Large intestine (tissue), 12 donors: ENCODE measurements around the gene CCDC30. TPM values are rescaled to one million over a fixed set of nuclear protein-coding genes. Genes with fewer than 3 reads are reported as not detected.
A peak's percentile ranks its signal among the peaks of the same experiment; 100 is the strongest.

ENCODE experiments used
- DNase-seq, 2 donors: peaks; one replicate each; pipeline versions ENCODE4 v3.0.0 to v3.0.0-alpha.2; 2013
- H3K27ac ChIP-seq: one replicate; pipeline ENCODE4 v1.5.1; 2013; ENCODE audit warnings: low read length
- H3K27me3 ChIP-seq: 2 replicates; pipeline ENCODE4 v1.6.1; 2013; ENCODE audit warnings: low read length; ENCODE audit not compliant: control insufficient read depth, insufficient read depth
- H3K36me3 ChIP-seq: 2 replicates; pipeline ENCODE4 v1.6.1; 2013; ENCODE audit warnings: low read length; ENCODE audit not compliant: control insufficient read depth, insufficient read depth
- H3K4me1 ChIP-seq: one replicate; pipeline ENCODE4 v1.6.1; 2013; ENCODE audit warnings: low read length; ENCODE audit not compliant: control insufficient read depth, insufficient read depth
- H3K4me3 ChIP-seq: one replicate; pipeline ENCODE4 v1.5.1; 2013; ENCODE audit warnings: low read length
- H3K9me3 ChIP-seq: one replicate; pipeline ENCODE4 v1.6.1; 2013; ENCODE audit warnings: mild to moderate bottlenecking, low read depth, low read length, moderate library complexity; ENCODE audit not compliant: control insufficient read depth
- WGBS: methylation state at CpG from one replicate; pipeline ENCODE4 v1.1.5; 2013; ENCODE audit warnings: low lambda C conversion rate; ENCODE audit not compliant: insufficient coverage; 5-methylcytosine and 5-hydroxymethylcytosine counted together
- long read RNA-seq, 11 donors: transcript quantifications; one replicate each; lab custom pipeline, GENCODE V29; 2026
- polyA plus RNA-seq: library from polyadenylated mRNA; unstranded; fragments of 120-200 nt; gene quantifications from one replicate; pipeline ENCODE4 v1.2.1, GENCODE V29; 2013

Gene CCDC30
- 5.0 TPM for polyA plus RNA-seq
- long read RNA-seq, donor 1 = 0 reads
- long read RNA-seq, donor 2 = 0 reads
- long read RNA-seq, donor 3 = 0 reads
- long read RNA-seq, donor 4 = 0 reads
- long read RNA-seq, donor 5 = 0 reads
- long read RNA-seq, donor 6 = 0 reads
- long read RNA-seq, donor 7 = 0 reads
- long read RNA-seq, donor 8 = 0 reads
- long read RNA-seq, donor 9, partial matches to known transcripts = 0 of 1 reads
- long read RNA-seq, donor 9, other reads (novel, unspliced or antisense) = 0 of 1 reads
- long read RNA-seq, donor 10 = 0 reads
- long read RNA-seq, donor 11 = 0 reads

DNA sequence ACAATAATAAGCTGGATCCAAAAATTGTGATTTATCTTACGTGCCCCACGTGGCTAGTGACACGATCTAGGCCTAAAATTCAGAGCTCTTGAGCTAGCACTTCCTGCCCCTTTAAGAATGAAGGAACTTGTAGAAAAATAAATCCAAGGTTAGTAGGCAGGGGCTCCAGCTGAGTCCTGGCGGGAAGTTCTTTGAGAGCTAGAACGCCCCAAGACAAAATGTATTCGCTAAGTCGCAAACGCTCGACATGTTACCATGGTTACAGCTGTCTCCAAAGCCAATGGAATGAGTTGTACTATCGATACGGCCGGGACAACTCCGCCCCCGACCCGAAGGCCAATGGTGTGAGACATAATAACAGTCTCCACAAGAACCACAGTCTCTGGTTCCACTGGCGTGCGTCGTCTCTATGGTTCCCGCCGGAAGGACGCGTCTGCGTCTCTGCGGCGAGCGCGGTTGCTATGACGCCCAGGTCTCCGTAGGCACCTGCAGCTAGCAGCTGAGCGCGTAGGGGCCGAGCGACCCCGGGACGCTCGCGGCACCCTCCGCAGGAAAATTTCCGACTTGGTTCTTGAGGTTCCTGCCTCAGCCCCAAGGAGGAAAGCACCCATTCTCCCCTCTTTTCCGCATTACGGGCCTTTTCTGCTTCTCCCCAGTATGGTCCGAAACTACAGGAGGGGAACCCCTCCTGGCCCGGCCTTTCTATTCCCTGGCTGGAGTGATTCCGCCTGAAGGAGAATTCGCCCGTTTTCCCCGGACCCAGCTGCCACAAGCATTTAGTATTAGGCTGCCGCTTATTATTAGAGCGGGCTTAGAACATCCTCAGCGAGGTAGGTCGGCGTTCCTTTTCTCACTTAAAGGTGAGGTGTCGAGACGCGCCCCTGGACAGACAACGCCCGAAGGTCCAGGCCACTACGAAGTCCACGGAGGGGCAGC is at the start of gene CCDC30:
TSS of gene CCDC30 (plus strand) at position 459 of the 936 bp plus-strand sequence. CDS start 17,266 bp downstream, outside the sequence.
- H3K36me3 ChIP-seq = peaks cover 21% of the 10 kb centered on the region
- peak within 1 kb of the TSS; percentile 84 for H3K4me3 ChIP-seq
- no peaks in the 10 kb centered on the region for H3K9me3 ChIP-seq
- peak; percentile 98 for DNase-seq
- H3K27ac ChIP-seq = peak within 1 kb of the TSS; percentile 76
- no peaks in the 10 kb centered on the region for H3K27me3 ChIP-seq
- WGBS = 10% methylated on average over 2 of the region's 59 CpGs
- peaks cover 18% of the 10 kb centered on the region for H3K4me1 ChIP-seq

DNA sequence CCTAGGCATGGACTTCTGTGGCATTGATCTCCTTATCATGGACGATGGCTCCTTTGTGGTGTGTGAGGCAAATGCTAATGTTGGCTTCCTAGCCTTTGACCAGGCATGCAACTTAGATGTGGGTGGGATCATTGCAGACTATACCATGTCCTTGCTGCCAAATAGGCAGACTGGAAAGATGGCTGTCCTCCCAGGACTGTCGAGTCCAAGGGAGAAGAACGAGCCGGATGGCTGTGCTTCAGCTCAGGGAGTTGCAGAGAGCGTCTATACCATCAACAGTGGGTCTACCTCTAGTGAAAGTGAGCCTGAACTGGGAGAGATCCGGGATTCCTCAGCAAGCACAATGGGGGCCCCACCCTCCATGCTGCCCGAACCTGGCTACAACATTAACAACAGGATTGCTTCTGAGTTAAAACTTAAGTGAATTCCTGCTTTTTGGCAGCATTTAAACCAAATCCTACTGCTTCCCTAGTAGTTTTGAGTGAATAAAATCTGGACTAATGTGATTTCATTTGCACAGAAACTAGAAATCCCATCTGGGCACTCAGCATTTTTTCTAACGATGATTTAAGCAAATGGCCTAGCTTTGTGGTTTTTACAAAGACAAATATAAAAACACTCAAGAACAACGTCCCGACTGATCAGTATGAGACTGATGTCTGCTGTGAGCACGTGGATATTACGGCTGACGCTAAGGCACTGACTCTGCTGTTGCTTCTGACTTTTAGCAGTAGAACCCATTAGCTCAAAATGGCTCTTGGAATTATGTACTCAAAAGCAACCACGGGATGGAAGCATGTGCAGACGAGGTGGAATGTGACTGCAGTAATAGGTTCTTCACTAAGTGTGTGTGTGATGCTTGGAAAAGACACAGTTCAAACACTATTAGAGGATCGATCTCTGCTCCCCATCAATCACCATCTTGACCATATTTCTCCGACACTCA is 48.3 kb upstream of the CCDC30 start:
- no peak for DNase-seq
- Histone ChIP-seq H3K27ac (no peak overlapping the region), H3K4me1 (no peaks in the 10 kb centered on the region), H3K36me3 (no peaks in the 10 kb centered on the region), H3K4me3 (no peak overlapping the region), H3K27me3 (no peaks in the 10 kb centered on the region), H3K9me3 (no peaks in the 10 kb centered on the region)
- WGBS = 100% methylated on average over 1 of the region's 17 CpGs

DNA sequence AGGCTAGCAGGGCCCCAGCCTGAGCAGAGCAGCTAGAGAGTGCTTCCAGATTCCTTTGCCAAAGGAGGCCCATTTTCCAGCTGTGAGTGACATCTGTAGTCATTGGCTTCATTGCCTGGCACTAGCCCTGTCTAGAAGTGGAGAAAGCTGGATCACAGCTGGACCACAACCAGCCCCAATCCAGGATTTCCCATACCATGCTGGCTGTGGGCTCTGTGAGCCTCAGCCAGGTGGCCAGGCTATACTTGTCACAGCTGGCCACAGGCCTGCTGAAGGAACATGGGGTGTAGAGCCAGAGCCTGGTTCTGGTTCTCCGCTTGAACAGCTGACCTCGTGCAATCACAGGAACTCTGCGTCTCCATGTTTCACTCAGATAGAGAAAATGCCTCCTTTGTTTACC is 45.9 kb upstream of the CCDC30 start:
- Histone ChIP-seq H3K27ac (no peak overlapping the region), H3K4me1 (peaks cover 8% of the 10 kb centered on the region), H3K9me3 (no peaks in the 10 kb centered on the region), H3K4me3 (no peak overlapping the region), H3K27me3 (no peaks in the 10 kb centered on the region), H3K36me3 (no peaks in the 10 kb centered on the region)
- no CpG with 5 or more reads among the region's 3 CpGs for WGBS
- DNase-seq = no peak

- Histone ChIP-seq H3K27me3 (no peaks in the 10 kb centered on the region), H3K36me3 (no peaks in the 10 kb centered on the region), H3K4me3 (no peak overlapping the region), H3K9me3 (no peaks in the 10 kb centered on the region), H3K27ac (no peak overlapping the region), H3K4me1 (peaks cover 8% of the 10 kb centered on the region)
- DNase-seq = no peak
- no CpG with 5 or more reads among the region's 1 CpG for WGBS
Observed at GRCh38 chr1:42418516-42418915, 44.6 kb upstream of the CCDC30 start.

DNA sequence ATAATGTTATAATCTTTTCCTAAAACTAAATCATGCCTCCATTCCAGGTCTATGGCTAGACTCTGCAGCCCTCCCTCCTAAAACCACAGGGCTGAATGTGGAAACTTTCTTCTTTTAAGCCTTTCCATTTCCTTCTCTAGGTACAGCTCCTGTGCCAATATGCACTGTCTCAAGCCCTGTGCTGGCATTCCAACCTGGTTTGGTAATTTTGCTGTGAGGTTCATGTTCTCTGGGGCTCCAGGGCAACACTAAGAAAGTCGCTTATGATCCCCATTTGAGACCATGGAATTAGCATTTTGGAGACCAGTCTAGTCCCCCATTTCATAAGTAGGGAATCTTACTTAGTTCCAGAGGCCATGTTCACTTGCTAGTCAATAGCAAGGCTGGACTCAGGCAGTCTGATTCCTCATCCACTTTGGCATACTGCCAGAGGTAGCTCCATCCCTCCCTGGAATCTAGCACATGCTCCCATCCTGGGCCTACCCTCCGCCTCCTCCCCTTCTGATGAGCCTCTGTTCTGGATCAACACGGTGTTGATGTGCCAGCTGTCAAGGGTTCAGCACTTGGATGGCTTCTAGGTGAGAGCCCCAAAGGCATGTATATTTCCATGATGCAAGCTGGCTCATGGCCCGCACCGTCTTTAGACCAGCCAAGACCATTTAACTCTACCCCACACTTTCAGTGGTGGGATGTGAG is 43.8 kb upstream of the CCDC30 start:
- DNase-seq = peak in 1 of 2 donors; percentile 18
- no peaks in the 10 kb centered on the region for H3K9me3 ChIP-seq
- H3K4me3 ChIP-seq = no peak overlapping the region
- H3K4me1 ChIP-seq = peaks cover 8% of the 10 kb centered on the region
- no peaks in the 10 kb centered on the region for H3K36me3 ChIP-seq
- H3K27me3 ChIP-seq = no peaks in the 10 kb centered on the region
- no CpG with 5 or more reads among the region's 5 CpGs for WGBS
- H3K27ac ChIP-seq = no peak overlapping the region

GRCh38 chr1:42420121-42420520 is 43.0 kb upstream of the CCDC30 start:
- no peak overlapping the region for H3K27ac ChIP-seq

DNA sequence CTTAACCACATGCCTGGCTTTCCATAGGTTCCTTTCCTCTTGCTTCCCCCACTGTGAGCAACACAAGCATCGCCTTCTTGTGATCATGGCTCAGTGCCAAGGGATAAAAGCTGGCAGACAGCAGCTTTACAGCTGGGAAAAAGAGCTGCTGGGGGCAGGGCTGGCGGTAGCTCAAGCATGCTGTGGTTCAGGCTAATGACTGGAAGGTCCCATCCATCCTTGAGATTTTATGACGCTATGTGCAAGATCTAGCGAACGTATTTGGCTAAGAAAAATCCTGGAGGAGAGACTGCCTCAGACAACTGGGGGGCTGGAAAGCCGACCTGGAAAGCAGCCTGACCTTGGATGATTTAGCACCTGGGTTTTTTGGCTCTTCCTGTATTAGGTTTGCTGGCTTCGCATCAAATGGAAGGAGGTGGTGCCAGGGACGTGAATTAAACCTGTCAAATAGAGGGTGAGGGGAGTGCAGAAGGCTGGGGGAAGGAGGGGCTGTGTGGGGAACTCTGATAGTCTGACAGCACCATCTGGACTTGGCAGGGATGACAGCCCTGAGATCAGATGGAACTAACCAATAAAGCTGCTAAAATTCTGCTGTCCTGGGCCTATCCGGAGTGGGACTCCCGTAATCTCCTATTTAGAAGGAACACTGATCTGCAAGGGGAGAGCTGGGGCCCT is 42.0 kb upstream of the CCDC30 start:
- peak; percentile 81 to 85 for DNase-seq
- WGBS = no CpG with 5 or more reads among the region's 10 CpGs
- H3K36me3 ChIP-seq = no peaks in the 10 kb centered on the region
- H3K9me3 ChIP-seq = no peaks in the 10 kb centered on the region
- H3K4me3 ChIP-seq = no peak overlapping the region
- H3K27me3 ChIP-seq = no peaks in the 10 kb centered on the region
- H3K4me1 ChIP-seq = peaks cover 8% of the 10 kb centered on the region
- peak overlapping the region; percentile 9 for H3K27ac ChIP-seq

More at GRCh38 chr1:42420121-42420520, 43.0 kb upstream of the CCDC30 start:
- no peaks in the 10 kb centered on the region for H3K36me3 ChIP-seq
- WGBS = 95% methylated on average over 3 of the region's 7 CpGs
- DNase-seq = no peak
- no peak overlapping the region for H3K4me3 ChIP-seq
- H3K27me3 ChIP-seq = no peaks in the 10 kb centered on the region
- H3K4me1 ChIP-seq = peaks cover 8% of the 10 kb centered on the region
- no peaks in the 10 kb centered on the region for H3K9me3 ChIP-seq

- Histone ChIP-seq H3K27me3 (no peaks in the 10 kb centered on the region), H3K4me3 (no peak overlapping the region)
Observed at GRCh38 chr1:42422737-42423136, 40.3 kb upstream of the CCDC30 start.

DNA sequence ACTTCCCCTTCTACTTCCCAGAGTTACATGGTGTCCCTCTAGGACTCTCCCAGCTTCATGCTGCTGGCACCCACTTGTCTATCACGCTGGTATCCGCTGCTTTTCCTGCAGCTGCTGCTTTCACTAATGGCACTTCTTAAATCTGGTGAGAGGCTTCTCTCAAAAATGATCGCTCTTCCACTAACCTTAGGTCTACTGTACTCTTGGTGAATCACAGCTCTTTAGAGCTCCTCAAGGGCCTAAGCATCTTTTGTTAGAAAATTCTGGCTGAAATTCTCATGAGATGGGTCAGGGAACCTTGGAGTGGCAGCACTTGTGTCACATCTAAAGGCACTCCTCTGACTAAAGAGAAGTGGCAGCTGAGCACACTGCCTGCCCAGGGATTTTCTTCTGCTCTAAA is 39.4 kb upstream of the CCDC30 start:
- no peaks in the 10 kb centered on the region for H3K27me3 ChIP-seq
- H3K27ac ChIP-seq = no peak overlapping the region
- H3K9me3 ChIP-seq = no peaks in the 10 kb centered on the region
- H3K4me1 ChIP-seq = peaks cover 8% of the 10 kb centered on the region
- DNase-seq = no peak
- WGBS = 100% methylated on average over 1 of the region's 3 CpGs
- no peak overlapping the region for H3K4me3 ChIP-seq
- H3K36me3 ChIP-seq = no peaks in the 10 kb centered on the region

More at GRCh38 chr1:42422737-42423136, 40.3 kb upstream of the CCDC30 start:
- DNase-seq = no peak
- no peaks in the 10 kb centered on the region for H3K9me3 ChIP-seq
- peaks cover 8% of the 10 kb centered on the region for H3K4me1 ChIP-seq
- no peak overlapping the region for H3K27ac ChIP-seq
- no peaks in the 10 kb centered on the region for H3K36me3 ChIP-seq
- WGBS = 50% methylated on average over 2 of the region's 9 CpGs
